ENCODE data around the gene CYP4F12. TPM values are rescaled to one million over a fixed set of nuclear protein-coding genes. Genes with fewer than 3 reads are reported as not detected.

Gene CYP4F12
- polyA plus RNA-seq, 1 experiment: not detected

- no peaks in the 10 kb centered on the region for H3K27me3 ChIP-seq (ENCODE audit: control insufficient read depth, insufficient read depth, low read length)
- CTCF ChIA-PET: interaction anchor here (0.6 kb wide), 1 partner anchor 574 kb away, joined by 6 read pairs; no protein-coding TSS in a partner anchor
- no peak overlapping the region for H3K4me3 ChIP-seq (ENCODE audit: low read depth, low read length)
- TF ChIP-seq CTCF (IDR thresholded peaks at IDR 0.05; ENCODE audit: insufficient read depth, low read depth, low read length): peak; percentile 38; the same call in 1 of the 2 replicates
- DNase-seq (ENCODE audit: low read depth): no peak
- H3K36me3 ChIP-seq (ENCODE audit: control insufficient read depth, insufficient read depth, low read length): no peaks in the 10 kb centered on the region
- POLR2A ChIA-PET: no interaction called here
Observed at GRCh38 chr19:15631817-15632216, 41.1 kb upstream of the CYP4F12 start.

DNA sequence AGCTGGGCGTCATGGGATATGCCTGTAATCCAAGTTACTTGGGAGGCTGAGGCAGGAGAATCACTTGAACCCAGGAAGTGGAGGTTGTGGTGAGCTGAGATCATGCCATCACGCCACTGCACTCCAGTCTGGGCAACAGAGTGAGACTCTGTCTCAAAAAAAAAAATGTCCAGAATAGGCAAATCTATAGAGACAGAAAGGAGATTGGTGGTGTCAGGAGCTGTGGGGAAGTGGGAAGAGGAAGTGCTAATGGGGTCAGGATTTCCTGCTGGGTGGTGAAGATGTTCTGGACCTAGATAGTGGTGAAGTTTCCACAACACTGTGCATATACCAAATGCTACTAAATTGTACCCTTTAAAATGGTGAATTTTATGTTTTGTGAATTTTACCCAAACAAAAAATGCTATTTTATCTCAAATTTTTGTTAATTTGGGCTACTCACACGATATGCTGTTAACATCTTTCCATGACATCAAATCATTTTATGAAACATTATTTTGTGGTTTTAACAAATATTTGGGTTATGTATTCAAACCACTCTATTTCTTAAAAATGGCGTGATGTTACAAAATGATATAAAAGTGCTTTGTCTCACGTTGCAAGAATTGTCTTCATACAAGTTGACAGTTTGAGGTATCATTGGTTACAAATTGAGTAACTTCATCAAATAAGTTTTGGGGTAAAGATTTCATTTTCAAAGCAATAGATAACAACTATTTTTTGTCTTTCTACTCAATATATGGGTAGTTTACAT, 39.6 kb upstream of the CYP4F12 start:
- ChIA-PET POLR2A (no interaction called here), CTCF (interaction anchor here (0.6 to 0.7 kb wide), 2 partner anchors 474 to 752 kb away, joined by 3 to 4 read pairs; no protein-coding TSS in a partner anchor)
- TF ChIP-seq CTCF (IDR thresholded peaks at IDR 0.05; ENCODE audit: insufficient read depth, low read depth, low read length): no peak
- Histone ChIP-seq H3K36me3 (ENCODE audit: control insufficient read depth, insufficient read depth, low read length) (no peaks in the 10 kb centered on the region), H3K4me3 (ENCODE audit: low read depth, low read length) (no peak overlapping the region), H3K27me3 (ENCODE audit: control insufficient read depth, insufficient read depth, low read length) (no peaks in the 10 kb centered on the region)
- no peak for DNase-seq (ENCODE audit: low read depth)

- ChIA-PET CTCF (no interaction called here), POLR2A (no interaction called here)
- no peak overlapping the region for H3K4me3 ChIP-seq (ENCODE audit: low read depth, low read length)
- H3K27me3 ChIP-seq (ENCODE audit: control insufficient read depth, insufficient read depth, low read length): no peaks in the 10 kb centered on the region
- TF ChIP-seq CTCF (IDR thresholded peaks at IDR 0.05; ENCODE audit: insufficient read depth, low read depth, low read length): no peak
- no peak for DNase-seq (ENCODE audit: low read depth)
- H3K36me3 ChIP-seq (ENCODE audit: control insufficient read depth, insufficient read depth, low read length): no peaks in the 10 kb centered on the region
Observed at GRCh38 chr19:15634105-15634504, 38.8 kb upstream of the CYP4F12 start.

DNA sequence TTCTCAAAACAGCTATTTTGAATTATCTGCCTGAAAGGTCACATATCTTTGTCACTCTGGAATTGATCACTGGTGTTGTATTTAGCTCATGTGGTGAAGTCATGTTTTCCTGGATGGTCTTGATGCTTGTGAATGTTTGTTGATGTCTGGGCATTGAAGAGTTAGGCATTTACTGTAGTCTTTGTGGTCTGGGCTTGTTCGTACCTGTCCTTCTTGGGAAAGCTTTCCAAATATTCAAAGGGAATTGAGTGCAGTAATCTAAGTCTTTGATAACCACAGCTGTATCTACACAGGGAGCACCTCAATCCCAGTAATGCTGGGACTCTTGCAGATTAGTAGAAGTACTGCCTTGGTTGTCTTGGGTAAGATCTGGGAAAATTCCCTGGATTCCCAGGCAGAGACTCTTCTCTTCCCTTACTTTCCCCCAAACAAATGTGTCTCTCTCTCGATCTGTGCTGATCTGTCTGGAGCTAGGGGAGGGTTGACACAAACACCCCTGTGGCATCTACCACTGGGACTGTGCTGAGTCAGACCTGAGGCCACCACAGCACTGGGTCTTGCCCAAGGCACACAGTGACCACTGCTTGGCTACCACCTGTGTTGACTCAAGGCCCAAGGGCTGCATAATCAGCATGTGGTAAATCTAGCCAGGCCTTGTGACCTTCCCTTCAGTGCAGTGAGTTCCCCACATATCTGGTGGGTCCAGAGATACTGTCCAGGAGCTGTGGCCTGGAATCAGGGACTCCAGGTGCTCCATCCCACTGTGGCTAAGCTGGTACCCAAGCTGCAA, 37.7 kb upstream of the CYP4F12 start:
- H3K4me3 ChIP-seq (ENCODE audit: low read depth, low read length): no peak overlapping the region
- CTCF ChIA-PET: interaction anchor here (0.8 kb wide), 1 partner anchor 11 kb away, joined by 4 read pairs; no protein-coding TSS in a partner anchor
- TF ChIP-seq CTCF (IDR thresholded peaks at IDR 0.05; ENCODE audit: insufficient read depth, low read depth, low read length): no peak
- DNase-seq (ENCODE audit: low read depth): no peak
- H3K36me3 ChIP-seq (ENCODE audit: control insufficient read depth, insufficient read depth, low read length): no peaks in the 10 kb centered on the region
- POLR2A ChIA-PET: no interaction called here
- H3K27me3 ChIP-seq (ENCODE audit: control insufficient read depth, insufficient read depth, low read length): no peaks in the 10 kb centered on the region

DNA sequence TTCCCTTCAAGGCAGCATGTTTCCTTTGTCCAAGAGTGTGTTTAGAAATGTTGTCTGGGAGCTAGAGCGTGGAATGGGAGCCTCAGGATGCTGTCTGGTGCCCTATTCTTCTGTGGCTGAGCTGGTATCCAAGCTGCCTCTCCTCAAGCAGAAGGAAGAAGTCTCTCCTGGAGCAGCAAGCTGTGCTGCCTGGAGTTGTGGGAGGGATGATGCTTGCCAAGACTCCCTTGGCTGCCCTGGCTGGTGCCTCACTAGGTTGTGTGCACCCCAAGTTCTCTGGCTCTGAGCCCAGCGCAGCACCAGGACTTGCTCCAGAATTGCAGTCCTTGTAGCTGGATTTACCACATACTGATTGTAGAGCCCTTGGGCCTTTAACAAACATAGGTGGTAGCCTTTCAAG, 36.9 kb upstream of the CYP4F12 start:
- no peak for TF ChIP-seq CTCF (IDR thresholded peaks at IDR 0.05; ENCODE audit: insufficient read depth, low read depth, low read length)
- CTCF ChIA-PET: no interaction called here

More for the DNA sequence above, 36.9 kb upstream of the CYP4F12 start:
- Histone ChIP-seq H3K4me3 (ENCODE audit: low read depth, low read length) (no peak overlapping the region), H3K36me3 (ENCODE audit: control insufficient read depth, insufficient read depth, low read length) (no peaks in the 10 kb centered on the region), H3K27me3 (ENCODE audit: control insufficient read depth, insufficient read depth, low read length) (no peaks in the 10 kb centered on the region)
- POLR2A ChIA-PET: no interaction called here
- no peak for DNase-seq (ENCODE audit: low read depth)

Measured in BJ (cell line).